HG02852 (cell line): ENCODE data around the gene SPG21.

Source experiments
- ATAC-seq: cut with Tn5 transposase; IDR thresholded peaks from one replicate; pipeline ENCODE4 v1.9.1; 2021; ENCODE audit warnings: mild to moderate bottlenecking, moderate library complexity; ENCODE audit not compliant: unreplicated experiment

Gene SPG21

DNA sequence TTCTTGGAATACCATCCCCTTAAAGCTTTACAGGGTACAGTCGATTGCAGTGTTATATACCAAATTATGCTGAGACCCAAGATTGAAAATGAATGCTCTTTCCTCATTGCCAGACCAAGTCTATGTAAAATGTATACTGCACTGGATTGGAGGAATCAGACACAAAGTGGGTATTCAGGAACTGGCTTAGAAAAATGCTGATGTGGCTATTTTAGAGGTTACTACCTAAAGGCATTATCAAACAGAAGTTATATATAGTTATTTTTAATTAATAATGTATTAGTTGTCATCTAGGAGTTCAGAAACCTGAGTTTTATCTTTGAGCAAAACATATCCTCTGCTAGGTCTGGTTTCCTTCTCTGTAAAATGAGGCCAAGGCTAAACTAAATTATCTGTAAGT, 3.6 kb upstream of the SPG21 start:
- no peak for ATAC-seq

DNA sequence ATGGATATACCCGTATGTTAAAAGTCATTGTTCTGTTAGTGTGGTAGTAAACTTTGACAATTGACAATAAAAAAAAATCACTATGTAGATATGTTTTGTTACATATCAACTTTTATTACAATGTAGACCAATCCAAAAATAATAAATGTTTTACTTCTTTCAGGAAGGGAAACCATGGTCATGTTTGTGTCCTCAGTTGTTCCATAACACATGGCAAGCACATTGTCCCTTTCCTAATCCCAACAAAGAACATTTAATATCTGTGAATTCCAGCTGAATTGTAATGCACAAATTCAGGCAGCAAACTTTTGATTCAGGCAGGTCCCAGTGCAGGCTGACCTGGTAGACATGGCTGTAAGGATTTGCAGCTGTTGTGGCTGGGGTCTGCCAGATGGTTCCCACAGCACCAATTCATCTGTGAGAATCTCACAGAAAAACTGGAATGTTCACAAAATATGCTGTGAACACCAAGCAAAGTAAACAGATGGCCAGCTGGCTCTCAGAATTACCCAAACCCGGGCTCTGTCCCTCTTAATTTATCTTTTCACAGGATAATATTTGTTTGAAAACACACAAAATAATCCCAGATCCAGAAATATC, 1.9 kb upstream of the SPG21 start:
- no peak for ATAC-seq

DNA sequence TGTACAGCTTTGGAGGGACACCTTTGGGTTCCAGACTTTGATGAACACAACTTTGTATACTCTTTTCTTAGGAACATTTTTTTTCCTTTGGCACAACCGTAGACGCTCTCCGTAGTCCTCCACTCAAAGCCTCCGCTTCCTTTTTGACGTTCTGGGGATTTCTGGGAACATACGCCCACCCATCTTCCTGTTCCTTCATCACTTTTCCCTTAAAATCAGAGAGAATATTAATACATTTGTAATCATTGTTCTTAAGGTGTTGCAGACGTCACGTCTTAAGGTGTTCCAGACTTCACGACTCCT, 405 bp upstream of the SPG21 start:
- no peak for ATAC-seq

DNA sequence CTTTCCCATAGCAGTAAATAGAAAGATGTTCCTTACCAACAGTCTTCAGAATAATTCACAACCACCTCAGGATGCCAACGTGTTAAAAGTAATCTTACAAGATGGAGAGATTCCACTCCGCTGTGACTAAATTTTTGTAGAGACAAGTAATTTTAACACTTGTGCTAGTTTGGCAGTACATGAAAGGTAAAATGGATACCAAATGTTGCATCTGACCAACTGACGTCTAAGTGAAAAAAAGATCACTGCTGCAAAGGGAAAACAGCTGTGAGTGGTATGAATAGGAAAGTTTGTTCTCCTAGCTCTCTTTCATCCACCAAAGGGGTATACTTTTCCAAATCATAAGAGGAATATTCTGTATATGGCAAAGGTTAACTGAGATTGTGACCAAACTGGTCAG, 2.6 kb downstream of the SPG21 start:
- ATAC-seq = no peak

DNA sequence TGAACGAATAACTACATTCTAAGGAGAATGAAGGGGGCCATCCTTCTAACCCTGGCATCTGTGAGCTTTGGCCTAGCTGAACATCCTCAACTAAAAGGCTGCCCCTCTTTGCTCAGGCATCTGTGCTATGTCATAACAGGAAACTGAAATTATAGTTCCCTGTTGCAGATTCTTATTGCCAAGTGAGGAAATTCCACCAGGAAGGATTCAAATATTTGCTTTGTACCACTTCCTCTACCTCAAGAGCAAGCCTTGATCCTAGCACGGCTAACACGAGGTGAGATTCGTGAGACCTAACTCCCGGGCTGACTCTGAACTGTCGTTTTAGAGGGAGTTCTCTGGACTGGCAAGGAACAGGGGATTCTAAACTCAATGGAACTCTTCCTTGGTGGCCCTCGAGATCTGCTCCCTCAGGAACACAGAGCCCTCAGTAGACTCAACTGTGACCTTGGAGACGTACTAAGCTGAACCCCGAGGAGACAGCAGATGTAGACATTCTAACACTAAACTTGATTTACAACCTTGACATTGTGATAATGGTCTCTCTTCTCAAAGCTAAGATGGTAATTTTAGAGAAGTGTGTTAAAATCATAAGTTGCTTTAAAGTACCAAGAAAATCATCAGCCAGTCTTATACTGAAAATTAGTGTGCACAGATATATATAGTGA, 4.2 kb downstream of the SPG21 start:
- no peak for ATAC-seq

DNA sequence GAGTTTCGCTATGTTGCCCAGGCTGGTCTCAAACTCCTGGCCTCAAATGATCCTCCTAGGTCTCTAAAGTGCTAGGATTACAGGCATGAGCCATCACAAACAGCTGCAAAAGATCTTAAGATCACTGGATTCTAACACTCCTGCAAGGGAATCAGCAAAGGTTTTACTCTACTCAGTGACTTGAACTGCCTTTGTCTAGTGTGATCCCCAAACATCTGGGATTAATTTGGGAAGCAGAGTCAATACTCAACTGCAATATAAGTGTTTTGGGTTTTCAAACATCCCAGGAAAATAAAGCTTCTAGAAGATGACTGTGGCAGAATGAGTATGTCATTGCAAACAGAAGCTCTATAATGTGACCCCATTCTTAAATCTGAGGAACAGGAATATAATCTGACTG, 7.2 kb downstream of the SPG21 start:
- no peak for ATAC-seq

DNA sequence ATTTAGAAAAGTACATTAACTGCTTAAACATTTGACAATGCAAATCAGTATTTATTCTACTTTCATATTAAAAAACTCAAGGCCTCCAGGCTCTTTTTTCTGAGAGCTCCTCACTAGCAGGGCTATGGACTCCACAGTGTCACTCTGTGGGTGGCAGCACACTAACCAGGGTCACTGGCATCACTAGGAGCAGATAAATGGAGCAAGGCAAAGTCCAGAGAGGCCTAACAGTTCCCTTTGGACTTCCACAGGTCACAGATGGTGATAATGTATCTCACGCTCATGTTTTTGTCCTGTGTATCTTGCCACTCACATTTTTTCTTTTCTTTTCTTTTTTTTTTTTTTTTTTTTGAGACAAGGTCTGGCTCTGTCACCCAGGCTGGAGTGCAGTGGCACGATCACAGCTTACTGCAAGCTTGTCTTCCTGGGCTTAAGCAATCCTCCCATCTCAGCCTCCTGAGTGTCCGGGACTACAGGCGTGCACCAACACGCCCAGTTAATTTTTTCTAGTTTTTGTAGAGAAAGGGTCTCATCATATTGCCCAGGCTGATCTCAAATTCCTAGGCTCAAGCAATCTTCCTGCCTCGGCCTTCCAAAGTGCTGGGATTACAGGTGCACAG, 7.8 kb downstream of the SPG21 start:
- ATAC-seq = no peak

DNA sequence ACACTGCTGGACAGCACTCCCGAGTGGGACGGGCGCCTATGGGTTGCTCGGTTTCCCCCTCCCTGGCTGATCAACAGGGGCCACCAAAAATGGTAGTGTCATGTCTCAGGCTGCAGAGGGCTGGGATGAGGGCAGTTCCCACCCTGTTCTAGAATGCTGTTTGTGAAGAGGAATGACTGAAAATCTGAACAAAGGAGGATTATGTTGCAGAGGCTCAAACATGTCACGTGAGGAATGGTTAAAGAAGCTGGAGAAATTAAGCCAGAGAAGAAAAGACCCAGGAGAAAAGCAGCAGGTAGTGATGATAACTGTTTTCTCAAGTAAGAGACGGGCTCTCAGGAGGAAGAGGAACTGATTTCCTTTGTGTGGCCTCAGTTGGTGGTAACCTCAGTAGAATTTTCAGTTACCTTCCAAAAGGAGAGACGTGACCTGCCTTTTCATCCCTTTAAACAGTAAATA, 10.4 kb downstream of the SPG21 start:
- ATAC-seq = no peak

DNA sequence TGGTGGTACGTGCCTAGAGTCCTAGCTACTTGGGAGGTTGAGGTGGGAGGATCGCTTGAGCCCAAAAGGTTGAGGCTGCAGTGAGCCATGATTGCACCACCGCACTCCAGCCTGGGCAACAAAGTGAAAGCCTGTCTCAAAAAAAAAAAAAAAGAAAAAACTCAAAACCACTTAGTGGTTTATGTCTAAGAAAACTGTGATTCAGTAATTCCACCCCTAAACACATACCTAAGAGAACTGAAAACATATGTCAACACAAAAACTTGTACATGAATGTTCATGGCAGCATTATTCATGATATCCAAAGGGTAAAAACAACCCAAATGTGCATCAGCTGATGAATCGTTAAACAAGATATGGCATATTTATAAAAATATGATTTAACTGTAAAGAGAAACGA, 14.3 kb downstream of the SPG21 start:
- no peak for ATAC-seq

DNA sequence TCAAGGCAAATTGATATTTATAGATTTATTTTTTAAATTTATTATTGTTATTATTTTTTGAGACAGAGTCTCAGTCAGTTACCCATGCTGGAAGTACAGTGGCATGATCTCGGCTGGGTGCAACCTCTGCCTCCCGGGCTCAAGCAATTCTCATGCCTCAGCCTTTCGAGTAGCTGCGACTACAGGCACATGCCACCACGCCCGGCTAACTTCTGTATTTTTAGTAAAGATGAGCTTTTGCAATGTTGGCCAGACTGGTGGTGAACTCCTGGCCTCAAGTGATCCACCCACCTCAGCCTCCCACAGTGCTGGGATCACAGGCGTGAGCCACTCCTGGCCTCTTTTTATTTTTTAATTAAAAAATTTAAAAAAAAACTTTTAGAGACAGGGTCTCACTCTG, 19.0 kb downstream of the SPG21 start:
- ATAC-seq = no peak

DNA sequence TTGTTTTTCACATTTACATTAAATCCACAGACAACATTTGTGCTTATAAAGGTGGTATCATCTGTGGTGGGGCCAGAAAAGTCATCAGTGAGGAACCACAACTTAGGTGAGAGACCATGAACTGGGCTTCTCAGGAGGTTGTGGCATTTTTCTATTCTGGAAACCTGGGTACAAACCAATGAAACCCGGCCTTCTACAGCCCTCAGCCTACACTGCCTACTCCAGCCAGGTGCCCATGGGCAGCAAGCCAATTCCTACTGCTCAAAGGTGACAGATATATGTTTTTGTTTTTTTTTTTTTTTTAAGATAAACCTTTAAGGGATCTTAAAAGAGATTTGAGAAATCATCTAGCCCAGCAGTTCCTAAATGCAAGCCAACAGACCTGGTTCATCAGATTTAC, 20.3 kb downstream of the SPG21 start:
- ATAC-seq = no peak

DNA sequence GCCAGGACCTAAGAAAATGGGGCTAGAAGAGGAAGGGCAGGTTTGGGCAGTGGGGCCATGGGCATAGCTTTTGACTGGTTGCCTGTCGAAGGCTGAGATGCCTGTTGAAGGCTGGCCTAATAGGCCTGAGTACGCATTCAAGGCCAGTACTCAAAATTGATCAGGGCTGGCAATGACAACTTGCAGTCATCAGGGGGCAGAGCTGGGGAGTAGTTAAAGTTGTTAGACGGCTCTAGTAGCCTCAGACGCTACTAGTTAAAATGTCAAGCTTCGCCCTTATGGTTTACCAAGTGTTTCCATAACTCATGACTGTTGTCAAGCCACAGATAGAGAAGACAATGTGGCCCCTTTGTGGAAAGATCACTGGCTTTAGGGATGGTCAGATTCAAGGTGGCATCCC, 28.7 kb downstream of the SPG21 start:
- ATAC-seq = no peak

DNA sequence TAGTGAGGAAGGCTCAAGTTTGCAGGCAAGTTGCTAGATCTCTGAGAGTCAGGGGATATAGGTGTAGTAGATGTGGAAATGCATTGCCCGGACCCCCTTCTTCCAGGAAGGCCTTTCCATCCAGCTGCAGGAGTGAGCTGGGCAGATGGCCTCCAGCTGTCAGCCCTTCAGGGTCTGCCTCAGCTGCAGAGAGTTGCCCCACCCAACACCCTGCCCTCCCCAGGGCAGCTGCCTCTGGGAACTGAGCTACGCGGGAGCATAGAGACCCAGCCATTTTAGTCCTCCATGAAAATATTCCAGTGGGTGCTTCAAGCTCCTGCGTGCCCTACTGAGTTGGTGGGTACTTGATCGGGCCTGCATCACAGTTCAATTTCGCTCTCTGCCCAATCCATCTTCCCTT, 29.6 kb downstream of the SPG21 start:
- no peak for ATAC-seq

DNA sequence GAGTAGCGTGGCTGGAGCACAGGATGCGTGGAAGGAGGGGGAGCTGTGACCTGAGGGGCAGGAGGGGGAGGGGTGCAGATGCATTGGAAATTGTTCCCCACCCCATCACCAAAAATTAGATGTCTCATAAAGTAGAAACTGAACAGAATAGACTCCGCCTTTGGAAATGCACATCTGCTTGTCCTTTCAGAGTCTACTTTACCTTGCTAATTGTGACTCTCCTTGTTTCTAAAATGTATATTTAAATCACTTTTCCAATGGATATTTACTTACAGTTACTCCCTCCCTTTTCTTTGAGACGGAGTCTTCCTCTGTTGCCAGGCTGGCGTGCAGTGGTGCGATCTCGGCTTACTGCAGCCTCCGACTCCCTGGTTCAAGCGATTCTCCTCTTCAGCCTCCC, 30.6 kb downstream of the SPG21 start:
- no peak for ATAC-seq

DNA sequence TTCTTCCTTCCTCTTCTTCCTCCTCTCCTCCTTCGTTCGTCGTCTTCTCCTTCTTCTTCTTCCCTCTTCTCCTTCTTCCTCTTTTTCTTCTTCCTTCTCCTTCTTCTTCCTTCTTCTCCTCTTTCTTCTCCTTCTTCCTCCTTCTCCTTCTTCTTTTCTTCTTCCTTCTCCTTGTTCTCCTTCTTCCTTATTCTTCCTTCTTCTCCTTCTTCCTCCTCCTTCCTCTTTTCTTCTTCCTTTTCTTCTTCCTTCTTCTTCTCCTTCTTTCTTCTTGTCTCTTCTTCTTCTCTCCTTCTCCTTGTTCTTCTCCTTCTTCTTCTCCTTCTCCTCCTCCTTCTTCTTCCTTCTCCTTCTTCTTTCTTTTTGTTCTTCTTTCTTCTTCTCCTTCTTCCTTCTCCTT, 35.3 kb downstream of the SPG21 start:
- ATAC-seq = no peak

DNA sequence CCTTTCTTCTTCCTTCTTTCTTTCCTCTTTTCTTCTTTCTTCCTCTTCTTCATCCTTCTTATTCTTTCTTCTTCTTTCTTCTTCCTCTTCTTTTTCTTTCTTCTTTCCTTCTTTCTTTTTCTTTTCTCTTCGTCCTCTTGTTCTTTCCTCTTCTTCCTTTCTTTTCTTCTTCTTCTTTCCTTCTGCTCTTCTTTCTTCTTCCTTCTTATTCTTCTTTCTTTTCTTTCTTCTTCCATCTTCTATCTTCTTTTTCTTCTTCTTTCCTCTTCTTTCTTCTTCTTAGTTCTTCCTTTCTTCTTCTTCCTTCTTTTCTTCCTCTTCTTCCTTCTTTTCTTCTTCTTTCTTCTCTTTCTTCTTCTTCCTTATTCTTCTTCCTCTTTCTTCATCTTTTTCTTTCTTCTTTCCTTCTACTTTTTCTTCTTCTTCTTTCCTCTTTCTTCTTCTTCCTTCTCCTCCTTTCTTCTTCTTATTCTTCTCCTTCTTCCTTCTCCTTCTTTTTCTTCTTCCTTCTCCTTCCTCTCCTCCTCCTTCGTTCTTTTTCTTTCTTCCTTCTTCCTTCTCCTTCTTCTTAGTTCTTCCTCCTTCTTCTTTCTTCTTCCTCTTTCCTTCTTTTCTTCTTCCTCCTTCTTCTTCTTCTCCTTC, 37.8 kb downstream of the SPG21 start:
- ATAC-seq = no peak

DNA sequence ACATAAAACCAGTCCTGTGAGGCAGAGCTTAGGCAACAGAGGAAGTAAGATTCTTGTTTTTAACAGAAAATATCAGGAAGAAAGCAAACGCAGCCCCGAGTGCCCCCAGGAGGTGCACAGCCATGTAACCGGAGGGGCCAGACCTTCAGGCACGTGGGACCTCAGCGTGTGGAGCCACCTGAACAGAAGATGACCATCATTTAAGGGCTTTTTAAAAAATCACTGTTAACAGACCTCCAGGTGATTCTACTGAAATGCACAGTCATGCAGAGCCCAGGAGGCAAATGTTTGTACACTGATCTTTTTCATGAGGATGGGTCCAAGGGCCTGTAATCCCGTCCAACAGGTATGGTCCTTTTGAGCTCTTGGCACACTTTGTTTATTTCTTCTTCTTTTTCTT, 38.8 kb downstream of the SPG21 start:
- ATAC-seq = no peak

DNA sequence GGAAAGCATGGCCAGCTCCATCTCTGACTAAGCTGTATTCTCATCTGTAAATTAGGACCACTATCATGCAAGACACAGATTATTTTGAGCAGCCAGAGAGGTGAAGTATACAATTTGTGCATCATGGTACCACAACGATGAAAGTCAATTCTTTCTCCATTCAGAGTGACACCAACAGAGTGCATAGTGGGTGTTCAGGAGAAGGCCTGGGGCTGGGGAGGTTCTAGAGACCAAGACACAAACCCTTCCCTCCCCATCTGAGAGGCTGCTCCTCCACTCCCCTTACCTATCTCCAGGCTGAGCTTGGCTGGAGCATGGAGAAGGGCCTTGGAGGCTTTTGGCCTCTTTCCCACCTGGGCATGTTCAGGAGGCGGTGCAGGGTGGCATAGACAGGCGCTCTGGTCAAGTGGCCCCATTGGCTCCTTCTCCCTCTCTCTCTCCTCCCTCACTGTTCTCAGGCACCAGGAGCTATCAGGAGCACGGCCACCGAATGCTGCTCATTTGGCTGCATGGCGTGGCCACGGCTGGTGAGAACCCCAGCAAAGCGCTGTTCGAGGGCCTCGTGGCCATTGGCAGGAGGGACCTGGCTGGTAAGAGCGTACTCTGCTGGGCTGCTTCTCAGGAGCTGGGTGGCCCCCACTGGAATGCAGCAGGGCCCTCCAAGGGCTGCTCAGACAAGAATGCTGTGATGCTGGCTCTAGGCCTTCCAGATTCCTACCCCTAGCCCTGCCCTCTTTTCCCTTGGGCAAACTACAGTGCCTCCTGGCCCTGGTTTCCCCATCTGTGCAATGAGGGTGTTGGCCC, 40.1 kb downstream of the SPG21 start:
- no peak for ATAC-seq

DNA sequence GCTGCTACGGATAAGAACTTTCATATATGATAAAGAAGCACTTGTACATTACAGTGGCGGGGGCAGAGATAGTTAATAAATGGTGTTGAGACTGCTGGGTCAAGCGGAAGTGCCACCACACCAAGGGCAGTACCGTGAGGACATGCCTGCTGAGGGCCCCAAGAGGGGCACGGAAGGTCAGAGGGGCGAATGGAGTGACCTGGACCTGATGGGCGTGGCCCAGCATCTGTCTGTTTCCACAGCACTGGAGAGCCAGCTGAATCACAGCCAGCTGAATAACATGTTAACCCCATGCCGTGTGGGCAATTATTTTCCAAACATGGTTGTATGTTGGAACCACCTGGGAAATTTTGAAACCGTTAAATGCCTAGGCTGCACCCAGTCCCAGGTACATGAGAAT, 40.8 kb downstream of the SPG21 start:
- no peak for ATAC-seq

DNA sequence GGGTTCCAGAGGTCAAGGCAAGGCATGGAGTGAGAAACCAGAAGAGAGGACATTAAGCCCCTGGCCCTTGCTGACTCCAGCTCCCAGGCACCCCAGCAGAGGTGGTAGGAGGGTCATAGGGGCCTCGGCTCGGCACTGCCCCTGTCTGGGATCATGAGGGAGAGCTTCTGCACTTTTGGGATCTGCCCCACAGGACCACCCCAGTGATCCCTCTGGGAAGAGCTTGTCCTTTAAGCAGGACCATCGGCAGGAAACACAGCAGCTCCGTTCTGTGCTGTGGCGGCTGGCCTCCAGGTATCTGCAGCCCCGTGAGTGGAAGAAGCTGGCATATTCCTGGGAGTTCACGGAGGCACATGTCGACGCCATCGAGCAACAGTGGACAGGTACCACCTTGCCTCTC, 42.5 kb downstream of the SPG21 start:
- ATAC-seq = no peak

DNA sequence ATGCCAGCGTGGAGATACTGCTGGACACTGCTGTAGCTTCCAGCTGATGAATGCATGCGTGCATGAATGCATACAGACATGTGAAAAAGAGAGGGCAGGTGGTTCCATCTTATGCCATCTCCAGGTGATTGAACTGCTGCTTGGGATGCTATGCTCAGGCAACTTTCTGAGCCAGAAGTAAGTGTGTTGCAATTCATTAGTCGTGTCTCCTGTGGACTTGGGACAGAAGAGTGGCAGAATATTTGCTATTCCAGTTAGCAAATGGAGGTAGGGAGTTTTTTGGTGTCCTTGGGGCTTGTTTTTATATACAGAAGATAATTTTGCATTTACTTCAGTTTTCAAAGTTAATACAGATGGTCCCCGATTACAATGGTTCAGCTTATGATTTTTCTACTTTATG, 44.8 kb downstream of the SPG21 start:
- no peak for ATAC-seq
